ENCODE results near the gene SLC4A2. TPM values are rescaled to one million over a fixed set of nuclear protein-coding genes. Genes with fewer than 3 reads are reported as not detected.
A peak's percentile ranks its signal among the peaks of the same experiment; 100 is the strongest.

The SLC4A2 gene
- total RNA-seq, 1 donor from 2014 or later = 66.5 TPM

- Histone ChIP-seq H3K27ac (peak overlapping the region; percentile 12), H3K27me3 (no peaks in the 10 kb centered on the region), H3K4me1 (peaks cover 68% of the 10 kb centered on the region), H3K9me3 (no peaks in the 10 kb centered on the region), H3K36me3 (no peaks in the 10 kb centered on the region), H3K4me3 (no peak overlapping the region)
- intact Hi-C loops (cut with DNase I) = no loop called here
- DNase-seq (ENCODE audit: extremely low spot score in 2 of 2) = no peak
- TF ChIP-seq, protein P1, sequence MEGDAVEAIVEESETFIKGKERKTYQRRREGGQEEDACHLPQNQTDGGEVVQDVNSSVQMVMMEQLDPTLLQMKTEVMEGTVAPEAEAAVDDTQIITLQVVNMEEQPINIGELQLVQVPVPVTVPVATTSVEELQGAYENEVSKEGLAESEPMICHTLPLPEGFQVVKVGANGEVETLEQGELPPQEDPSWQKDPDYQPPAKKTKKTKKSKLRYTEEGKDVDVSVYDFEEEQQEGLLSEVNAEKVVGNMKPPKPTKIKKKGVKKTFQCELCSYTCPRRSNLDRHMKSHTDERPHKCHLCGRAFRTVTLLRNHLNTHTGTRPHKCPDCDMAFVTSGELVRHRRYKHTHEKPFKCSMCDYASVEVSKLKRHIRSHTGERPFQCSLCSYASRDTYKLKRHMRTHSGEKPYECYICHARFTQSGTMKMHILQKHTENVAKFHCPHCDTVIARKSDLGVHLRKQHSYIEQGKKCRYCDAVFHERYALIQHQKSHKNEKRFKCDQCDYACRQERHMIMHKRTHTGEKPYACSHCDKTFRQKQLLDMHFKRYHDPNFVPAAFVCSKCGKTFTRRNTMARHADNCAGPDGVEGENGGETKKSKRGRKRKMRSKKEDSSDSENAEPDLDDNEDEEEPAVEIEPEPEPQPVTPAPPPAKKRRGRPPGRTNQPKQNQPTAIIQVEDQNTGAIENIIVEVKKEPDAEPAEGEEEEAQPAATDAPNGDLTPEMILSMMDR (IDR thresholded peaks at IDR 0.05) = no peak
- TF ChIP-seq POLR2A (IDR thresholded peaks at IDR 0.05) = no peak
- no peak for TF ChIP-seq POLR2AphosphoS5 (IDR thresholded peaks at IDR 0.05; ENCODE audit: insufficient read depth in 1 of 2, low read depth in 1 of 2)
These were observed 31.6 kb downstream of the SLC4A2 start for GRCh38 chr7:151091003-151091402.

GRCh38 chr7:151091431-151091830 lies 32.0 kb downstream of the SLC4A2 start:
- intact Hi-C loops (cut with DNase I) = no loop called here
- no peak for DNase-seq (ENCODE audit: extremely low spot score in 2 of 2)
- Histone ChIP-seq H3K27me3 (no peaks in the 10 kb centered on the region), H3K9me3 (no peaks in the 10 kb centered on the region), H3K4me3 (no peak overlapping the region), H3K27ac (no peak overlapping the region), H3K36me3 (no peaks in the 10 kb centered on the region), H3K4me1 (peaks cover 68% of the 10 kb centered on the region)
- TF ChIP-seq, protein P1 (IDR thresholded peaks at IDR 0.05) = no peak
- TF ChIP-seq POLR2A (IDR thresholded peaks at IDR 0.05) (no peak), POLR2AphosphoS5 (IDR thresholded peaks at IDR 0.05; ENCODE audit: insufficient read depth in 1 of 2, low read depth in 1 of 2) (no peak)

DNA sequence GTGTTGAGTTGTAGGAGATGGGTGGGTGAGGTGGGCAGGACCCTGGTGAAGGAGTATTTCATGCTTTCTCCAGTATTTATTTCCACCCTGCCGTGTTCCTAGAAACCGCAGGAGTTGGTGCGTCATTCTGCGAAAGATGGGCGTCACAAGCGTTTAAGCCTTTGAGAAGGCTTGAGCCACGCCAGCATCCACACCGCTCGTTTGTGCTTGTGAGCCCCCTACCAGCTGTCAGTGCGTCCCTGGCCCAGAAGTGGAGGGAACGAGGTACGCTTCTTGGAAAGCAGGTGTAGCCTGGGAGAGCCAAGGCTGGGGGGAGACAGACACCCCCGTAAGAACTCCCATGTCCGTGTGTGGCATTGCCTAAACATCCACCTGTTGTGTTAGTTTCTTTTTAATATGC lies 32.6 kb downstream of the SLC4A2 start:
- Histone ChIP-seq H3K27me3 (no peaks in the 10 kb centered on the region), H3K27ac (no peak overlapping the region), H3K9me3 (no peaks in the 10 kb centered on the region), H3K36me3 (no peaks in the 10 kb centered on the region), H3K4me1 (peaks cover 68% of the 10 kb centered on the region), H3K4me3 (no peak overlapping the region)
- TF ChIP-seq, protein P1 (IDR thresholded peaks at IDR 0.05) = no peak
- TF ChIP-seq POLR2A (IDR thresholded peaks at IDR 0.05) (no peak), POLR2AphosphoS5 (IDR thresholded peaks at IDR 0.05; ENCODE audit: insufficient read depth in 1 of 2, low read depth in 1 of 2) (no peak)
- DNase-seq (ENCODE audit: extremely low spot score in 2 of 2) = no peak
- intact Hi-C loops (cut with DNase I) = no loop called here

- DNase-seq (ENCODE audit: extremely low spot score in 2 of 2) = no peak
- H3K4me3 ChIP-seq = no peak overlapping the region
- H3K27me3 ChIP-seq = no peaks in the 10 kb centered on the region
- no peaks in the 10 kb centered on the region for H3K36me3 ChIP-seq
- intact Hi-C loops (cut with DNase I) = loop anchor here (2.0 kb wide), 1 partner anchor 15 kb away; no protein-coding TSS in a partner anchor
- H3K4me1 ChIP-seq = peaks cover 55% of the 10 kb centered on the region
- no peak overlapping the region for H3K27ac ChIP-seq
- H3K9me3 ChIP-seq = no peaks in the 10 kb centered on the region
- no peak for TF ChIP-seq POLR2A (IDR thresholded peaks at IDR 0.05)
- TF ChIP-seq, protein P1 (IDR thresholded peaks at IDR 0.05) = no peak
- TF ChIP-seq POLR2AphosphoS5 (IDR thresholded peaks at IDR 0.05; ENCODE audit: insufficient read depth in 1 of 2, low read depth in 1 of 2) = no peak
These were observed 34.4 kb downstream of the SLC4A2 start for GRCh38 chr7:151093748-151094147.

GRCh38 chr7:151094675-151095074 lies 35.3 kb downstream of the SLC4A2 start:
- DNase-seq (ENCODE audit: extremely low spot score in 2 of 2) = no peak
- Histone ChIP-seq H3K36me3 (no peaks in the 10 kb centered on the region), H3K4me1 (peaks cover 50% of the 10 kb centered on the region), H3K9me3 (no peaks in the 10 kb centered on the region), H3K4me3 (no peak overlapping the region), H3K27ac (no peak overlapping the region), H3K27me3 (no peaks in the 10 kb centered on the region)
- intact Hi-C loops (cut with DNase I) = loop anchor here (2.0 kb wide), 1 partner anchor 14 kb away; no protein-coding TSS in a partner anchor
- TF ChIP-seq POLR2AphosphoS5 (IDR thresholded peaks at IDR 0.05; ENCODE audit: insufficient read depth in 1 of 2, low read depth in 1 of 2) (no peak), POLR2A (IDR thresholded peaks at IDR 0.05) (no peak)
- TF ChIP-seq, protein P1 (IDR thresholded peaks at IDR 0.05) = no peak
